ENCODE data around the gene PHC2.

PHC2 gene

DNA sequence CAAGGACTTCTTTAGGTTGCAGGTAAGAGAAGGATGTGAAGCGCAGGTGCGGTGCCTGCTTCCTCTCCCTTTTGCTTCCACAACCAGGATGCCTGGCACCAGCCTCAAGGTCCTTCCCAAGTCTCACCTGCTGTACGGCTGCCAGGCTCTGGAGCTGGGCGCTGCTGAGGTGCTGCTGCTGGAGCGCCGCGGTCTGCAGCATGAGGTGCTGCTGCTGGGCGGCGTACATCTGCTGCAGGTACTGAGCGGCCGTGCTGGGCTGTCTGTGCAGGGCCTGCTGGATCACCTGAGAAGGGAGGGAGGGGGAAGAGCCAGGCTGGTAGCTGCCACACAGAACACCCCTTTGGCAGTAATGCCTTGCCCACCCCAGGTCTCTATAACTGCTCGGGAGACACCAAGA, 58.7 kb downstream of the PHC2 start:
- no peaks in the 10 kb centered on the region for H3K9me2 ChIP-seq (replicated peaks; ENCODE audit: low read depth, low read length)
- TF ChIP-seq, protein P1, sequence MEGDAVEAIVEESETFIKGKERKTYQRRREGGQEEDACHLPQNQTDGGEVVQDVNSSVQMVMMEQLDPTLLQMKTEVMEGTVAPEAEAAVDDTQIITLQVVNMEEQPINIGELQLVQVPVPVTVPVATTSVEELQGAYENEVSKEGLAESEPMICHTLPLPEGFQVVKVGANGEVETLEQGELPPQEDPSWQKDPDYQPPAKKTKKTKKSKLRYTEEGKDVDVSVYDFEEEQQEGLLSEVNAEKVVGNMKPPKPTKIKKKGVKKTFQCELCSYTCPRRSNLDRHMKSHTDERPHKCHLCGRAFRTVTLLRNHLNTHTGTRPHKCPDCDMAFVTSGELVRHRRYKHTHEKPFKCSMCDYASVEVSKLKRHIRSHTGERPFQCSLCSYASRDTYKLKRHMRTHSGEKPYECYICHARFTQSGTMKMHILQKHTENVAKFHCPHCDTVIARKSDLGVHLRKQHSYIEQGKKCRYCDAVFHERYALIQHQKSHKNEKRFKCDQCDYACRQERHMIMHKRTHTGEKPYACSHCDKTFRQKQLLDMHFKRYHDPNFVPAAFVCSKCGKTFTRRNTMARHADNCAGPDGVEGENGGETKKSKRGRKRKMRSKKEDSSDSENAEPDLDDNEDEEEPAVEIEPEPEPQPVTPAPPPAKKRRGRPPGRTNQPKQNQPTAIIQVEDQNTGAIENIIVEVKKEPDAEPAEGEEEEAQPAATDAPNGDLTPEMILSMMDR (conservative IDR thresholded peaks at IDR 0.05; ENCODE audit: low read length), result no peak
- no peak for TF ChIP-seq EZH2phosphoT487 (IDR thresholded peaks at IDR 0.05; ENCODE audit: borderline replicate concordance)
- H3K27me3 ChIP-seq (ENCODE audit: insufficient read depth, low read length, poor library complexity, severe bottlenecking), result no peaks in the 10 kb centered on the region
- H3K79me2 ChIP-seq (ENCODE audit: insufficient read depth, low read length), result no peaks in the 10 kb centered on the region
- peaks cover 3% of the 10 kb centered on the region for H3K4me1 ChIP-seq (ENCODE audit: insufficient read depth, low read length, poor library complexity, severe bottlenecking)
- no peaks in the 10 kb centered on the region for H3F3A ChIP-seq (ENCODE audit: low read depth)
- no peak overlapping the region for H2AFZ ChIP-seq (ENCODE audit: low read length)
- H3K9ac ChIP-seq (ENCODE audit: low read depth, low read length, poor library complexity, severe bottlenecking), result no peak overlapping the region
- H3K36me3 ChIP-seq (ENCODE audit: insufficient read depth, low read length), result no peaks in the 10 kb centered on the region
- no peaks in the 10 kb centered on the region for H3K9me3 ChIP-seq (ENCODE audit: insufficient read depth, low read depth, low read length)
- H4K20me1 ChIP-seq (ENCODE audit: insufficient read depth, low read length, poor library complexity, severe bottlenecking), result no peaks in the 10 kb centered on the region
- no peak overlapping the region for H3K4me3 ChIP-seq (ENCODE audit: low read length, poor library complexity, severe bottlenecking)
- H3K4me2 ChIP-seq (ENCODE audit: low read depth, low read length, poor library complexity, severe bottlenecking), result no peak overlapping the region

DNA sequence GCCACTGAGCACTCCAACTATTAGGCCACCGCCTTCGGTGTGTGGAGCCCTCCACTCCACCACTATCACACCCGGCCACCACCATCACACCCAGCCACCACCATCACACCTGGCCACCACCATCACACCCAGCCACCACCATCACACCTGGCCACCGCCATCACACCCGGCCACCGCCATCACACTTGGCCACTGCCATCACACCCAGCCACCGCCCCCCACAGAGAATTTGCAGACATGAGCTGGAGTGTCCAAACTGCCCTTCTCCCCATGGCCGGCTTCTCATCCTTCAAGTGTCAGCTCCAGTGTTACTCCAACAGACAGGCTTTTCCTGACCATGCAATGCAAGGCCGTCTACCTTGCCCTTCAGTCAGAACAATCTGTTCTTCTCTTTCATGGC, 59.6 kb downstream of the PHC2 start:
- H2AFZ ChIP-seq (ENCODE audit: low read length), result no peak overlapping the region

DNA sequence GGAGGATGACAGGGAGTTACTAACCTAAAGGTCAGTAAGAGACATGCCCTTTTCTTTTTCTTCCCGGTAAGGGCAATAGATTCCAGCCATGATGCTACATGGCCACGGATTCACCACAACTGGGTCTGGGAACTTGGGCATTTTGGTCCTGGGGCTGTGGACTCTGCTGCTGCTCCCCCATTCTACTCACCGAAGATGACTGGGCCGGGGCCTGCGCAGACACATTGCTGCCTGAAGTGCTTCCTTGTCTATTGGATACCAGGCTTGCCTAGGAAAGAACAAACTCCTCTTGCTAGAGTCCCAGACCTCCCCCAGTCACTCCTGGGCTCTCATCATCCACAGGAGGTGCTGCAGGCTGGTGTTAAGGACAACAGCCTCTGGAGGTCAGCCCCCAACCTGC, 60.1 kb downstream of the PHC2 start:
- Histone ChIP-seq H3K79me2 (ENCODE audit: insufficient read depth, low read length) (no peaks in the 10 kb centered on the region), H3K4me3 (ENCODE audit: low read length, poor library complexity, severe bottlenecking) (no peak overlapping the region), H3K36me3 (ENCODE audit: insufficient read depth, low read length) (no peaks in the 10 kb centered on the region), H3K27me3 (ENCODE audit: insufficient read depth, low read length, poor library complexity, severe bottlenecking) (no peaks in the 10 kb centered on the region), H3K4me2 (ENCODE audit: low read depth, low read length, poor library complexity, severe bottlenecking) (no peak overlapping the region), H3K9me3 (ENCODE audit: insufficient read depth, low read depth, low read length) (no peaks in the 10 kb centered on the region), H3K4me1 (ENCODE audit: insufficient read depth, low read length, poor library complexity, severe bottlenecking) (peaks cover 3% of the 10 kb centered on the region), H3K9ac (ENCODE audit: low read depth, low read length, poor library complexity, severe bottlenecking) (no peak overlapping the region), H3F3A (ENCODE audit: low read depth) (no peaks in the 10 kb centered on the region), H2AFZ (ENCODE audit: low read length) (no peak overlapping the region), H4K20me1 (ENCODE audit: insufficient read depth, low read length, poor library complexity, severe bottlenecking) (no peaks in the 10 kb centered on the region), H3K9me2 (replicated peaks; ENCODE audit: low read depth, low read length) (no peaks in the 10 kb centered on the region)
- TF ChIP-seq, protein P1 (conservative IDR thresholded peaks at IDR 0.05; ENCODE audit: low read length), result no peak
- TF ChIP-seq EZH2phosphoT487 (IDR thresholded peaks at IDR 0.05; ENCODE audit: borderline replicate concordance), result no peak

More for the DNA sequence above, 59.6 kb downstream of the PHC2 start:
- no peaks in the 10 kb centered on the region for H3K79me2 ChIP-seq (ENCODE audit: insufficient read depth, low read length)
- no peaks in the 10 kb centered on the region for H3K9me3 ChIP-seq (ENCODE audit: insufficient read depth, low read depth, low read length)
- H3K4me1 ChIP-seq (ENCODE audit: insufficient read depth, low read length, poor library complexity, severe bottlenecking), result peaks cover 3% of the 10 kb centered on the region
- no peaks in the 10 kb centered on the region for H3F3A ChIP-seq (ENCODE audit: low read depth)
- H3K9ac ChIP-seq (ENCODE audit: low read depth, low read length, poor library complexity, severe bottlenecking), result no peak overlapping the region
- H3K9me2 ChIP-seq (replicated peaks; ENCODE audit: low read depth, low read length), result no peaks in the 10 kb centered on the region
- no peaks in the 10 kb centered on the region for H3K36me3 ChIP-seq (ENCODE audit: insufficient read depth, low read length)
- no peaks in the 10 kb centered on the region for H3K27me3 ChIP-seq (ENCODE audit: insufficient read depth, low read length, poor library complexity, severe bottlenecking)
- TF ChIP-seq, protein P1 (conservative IDR thresholded peaks at IDR 0.05; ENCODE audit: low read length), result no peak
- TF ChIP-seq EZH2phosphoT487 (IDR thresholded peaks at IDR 0.05; ENCODE audit: borderline replicate concordance), result no peak
- no peak overlapping the region for H3K4me2 ChIP-seq (ENCODE audit: low read depth, low read length, poor library complexity, severe bottlenecking)
- H4K20me1 ChIP-seq (ENCODE audit: insufficient read depth, low read length, poor library complexity, severe bottlenecking), result no peaks in the 10 kb centered on the region
- H3K4me3 ChIP-seq (ENCODE audit: low read length, poor library complexity, severe bottlenecking), result no peak overlapping the region
